Subcutaneous abdominal adipose tissue (tissue), 5 donors: ENCODE results near the gene COA3.
"Not testable (repeated sequence)": the region's sequence is repeated elsewhere in the genome, so short reads cannot be mapped to it uniquely, and the experiment has no call there.

Experiments
- H3K27ac ChIP-seq: one replicate; pipeline ENCODE4 v1.7.0; 2013; ENCODE audit warnings: low read depth, mild to moderate bottlenecking, inconsistent platforms, low read length, moderate library complexity
- H3K27me3 ChIP-seq, 5 donors: one replicate each; pipeline ENCODE4 v1.7.0; 2013; ENCODE audit warnings: low read length in 5 of 5, inconsistent platforms in 1 of 5; ENCODE audit not compliant: control insufficient read depth in 5 of 5, insufficient read depth in 4 of 5
- H3K36me3 ChIP-seq, 5 donors: one replicate each; pipeline ENCODE4 v1.7.0; 2013; ENCODE audit warnings: low read length in 5 of 5; ENCODE audit not compliant: control insufficient read depth in 5 of 5, insufficient read depth in 5 of 5
- H3K4me1 ChIP-seq, 5 donors: one replicate each; pipeline ENCODE4 v1.7.0; 2013; ENCODE audit warnings: low read length in 5 of 5, mild to moderate bottlenecking in 3 of 5, moderate library complexity in 1 of 5; ENCODE audit not compliant: control insufficient read depth in 5 of 5, insufficient read depth in 5 of 5
- H3K4me3 ChIP-seq, 5 donors: one replicate each; pipeline ENCODE4 v1.7.0; 2013; ENCODE audit warnings: low read length in 5 of 5, low read depth in 1 of 5
- H3K9ac ChIP-seq, 5 donors: one replicate each; pipeline ENCODE4 v1.7.0; 2013; ENCODE audit warnings: low read length in 5 of 5, mild to moderate bottlenecking in 4 of 5, moderate library complexity in 3 of 5
- H3K9me3 ChIP-seq, 5 donors: one replicate each; pipeline ENCODE4 v1.7.0; 2013; ENCODE audit warnings: low read length in 5 of 5; ENCODE audit not compliant: control insufficient read depth in 5 of 5
- donor health status: healthy.
- donor health status: healthy.
- donor health status: healthy.
- donor health status: healthy.
- donor health status: healthy.

The COA3 gene

DNA sequence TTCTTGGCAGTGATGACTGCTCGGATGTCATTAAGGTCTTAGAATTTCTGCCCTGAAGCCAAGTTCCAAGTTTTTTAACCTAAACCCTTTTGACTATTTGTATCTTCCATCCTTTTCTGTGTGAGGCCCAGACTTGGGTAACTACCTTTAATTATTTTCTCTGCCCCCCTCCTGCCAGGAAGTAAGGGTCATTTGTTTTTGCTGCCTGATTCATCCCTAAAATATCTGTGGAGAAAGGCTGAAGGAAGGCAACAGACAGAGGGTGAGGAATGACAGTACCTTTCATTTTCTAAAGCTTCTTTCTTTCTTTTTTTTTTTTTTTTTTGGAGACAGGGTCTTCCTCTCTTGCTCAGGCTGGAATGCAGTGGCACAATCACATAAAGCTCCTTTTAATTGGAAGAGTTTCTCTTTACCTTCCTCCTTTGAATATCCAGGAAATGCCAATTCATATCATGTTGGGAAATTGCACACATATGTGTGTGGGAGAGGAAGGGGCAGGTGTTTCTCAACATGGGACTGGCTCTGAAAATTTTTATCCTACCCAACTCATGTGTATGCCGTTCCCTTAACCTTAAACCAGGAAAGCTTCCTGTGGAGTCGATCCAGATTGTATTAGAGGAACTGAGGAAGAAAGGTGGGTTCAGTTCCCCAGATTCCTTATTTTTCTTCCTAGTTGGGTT, 24.3 kb downstream of the COA3 start:
- Histone ChIP-seq H3K4me1 (peaks cover 0 to 18% (median 14%) of the 10 kb centered on the region in 5 donors), H3K4me3 (peak overlapping the region; percentile 90 to 100 (median 98)), H3K36me3 (peaks cover 5 to 41% (median 33%) of the 10 kb centered on the region in 5 donors), H3K27ac (peak overlapping the region; percentile 73), H3K9ac (peak overlapping the region; percentile 53 to 97 (median 92)), H3K9me3 (no peaks in the 10 kb centered on the region), H3K27me3 (peaks cover 0 to 5% (median 0%) of the 10 kb centered on the region in 5 donors)

DNA sequence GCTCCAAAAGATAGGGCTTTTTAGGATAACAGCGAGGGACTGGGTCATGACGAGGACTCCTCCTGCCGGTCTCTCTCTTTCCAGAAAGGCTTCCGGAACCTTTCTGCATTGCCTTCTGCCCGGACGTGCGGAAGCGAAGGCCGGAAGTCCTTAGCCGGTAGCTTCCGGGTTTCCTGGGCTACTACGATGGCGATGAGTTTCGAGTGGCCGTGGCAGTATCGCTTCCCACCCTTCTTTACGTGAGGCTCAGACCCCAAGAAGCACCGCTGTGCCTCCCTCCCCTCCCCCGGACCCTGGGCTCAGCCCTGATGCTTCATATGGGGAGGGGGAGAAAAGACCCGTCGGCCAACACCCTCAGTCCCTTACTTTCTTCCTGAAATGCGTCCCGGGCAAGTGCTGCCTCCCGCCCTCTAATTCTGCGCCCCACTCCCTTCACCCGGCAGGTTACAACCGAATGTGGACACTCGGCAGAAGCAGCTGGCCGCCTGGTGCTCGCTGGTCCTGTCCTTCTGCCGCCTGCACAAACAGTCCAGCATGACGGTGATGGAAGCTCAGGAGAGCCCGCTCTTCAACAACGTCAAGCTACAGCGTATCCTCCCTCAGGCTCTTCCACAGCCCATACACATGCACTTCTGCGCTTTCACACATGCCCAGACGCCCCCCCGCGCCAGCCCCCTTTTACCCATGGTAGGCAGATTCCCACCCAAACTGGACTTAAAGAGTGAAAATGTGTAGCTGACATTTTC, 25.0 kb downstream of the COA3 start, which contains the start of gene VPS25:
Gene VPS25 (plus strand): TSS at position 160 of the 746 bp plus-strand sequence. CDS start 27 bp downstream, at position 187.
- Histone ChIP-seq H3K4me3 (peak within 1 kb of the TSS; percentile 90 to 100 (median 98)), H3K9ac (peak within 1 kb of the TSS; percentile 92 to 97 (median 94)), H3K27me3 (no peaks in the 10 kb centered on the region), H3K27ac (peak within 1 kb of the TSS; percentile 73), H3K9me3 (no peaks in the 10 kb centered on the region), H3K36me3 (peaks cover 5 to 34% (median 26%) of the 10 kb centered on the region in 5 donors), H3K4me1 (peaks cover 0 to 18% (median 14%) of the 10 kb centered on the region in 5 donors)

DNA sequence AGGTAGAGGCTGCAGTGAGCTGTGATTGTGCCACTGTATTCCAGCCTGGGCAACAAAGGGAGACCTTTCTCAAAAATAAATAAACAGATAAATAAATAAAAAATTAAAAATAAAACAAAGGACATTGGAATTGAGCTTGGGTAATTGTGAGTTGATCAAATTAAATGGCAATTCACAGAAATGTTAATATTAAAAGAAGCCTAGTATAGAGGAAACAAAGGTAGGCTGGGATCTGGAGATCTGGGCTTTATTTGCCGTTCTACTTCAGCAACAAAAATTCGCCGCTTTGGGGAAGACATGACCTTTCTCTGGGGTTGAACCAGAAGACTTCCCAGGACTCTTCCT, 25.6 kb downstream of the COA3 start:
- peak overlapping the region; percentile 92 to 97 (median 94) for H3K9ac ChIP-seq
- peaks cover 5 to 28% (median 21%) of the 10 kb centered on the region in 5 donors for H3K36me3 ChIP-seq
- peaks cover 0 to 18% (median 14%) of the 10 kb centered on the region in 5 donors for H3K4me1 ChIP-seq
- H3K9me3 ChIP-seq: no peaks in the 10 kb centered on the region
- H3K27ac ChIP-seq: peak overlapping the region; percentile 73
- H3K4me3 ChIP-seq: peak overlapping the region; percentile 90 to 100 (median 98)
- H3K27me3 ChIP-seq: no peaks in the 10 kb centered on the region

DNA sequence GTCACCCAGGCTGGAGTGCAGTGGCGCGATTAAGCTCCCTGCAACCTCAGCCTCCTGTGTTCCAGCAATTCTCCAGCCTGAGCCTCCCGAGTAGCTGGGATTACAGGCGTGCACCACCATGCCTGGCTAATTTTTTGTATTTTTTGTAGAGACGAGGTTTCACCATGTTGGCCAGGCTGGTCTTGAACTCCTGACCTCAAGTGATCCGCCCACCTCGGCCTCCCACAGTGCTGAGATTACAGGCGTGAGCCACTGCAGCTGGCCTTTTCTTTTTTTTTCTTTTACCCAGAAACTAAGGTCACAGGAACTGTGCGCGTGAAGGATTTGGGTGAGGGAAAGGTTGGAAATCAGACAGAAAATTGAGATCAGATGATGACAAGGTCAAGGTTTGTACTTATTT, 28.5 kb downstream of the COA3 start:
- H3K27me3 ChIP-seq: not testable (repeated sequence)

DNA sequence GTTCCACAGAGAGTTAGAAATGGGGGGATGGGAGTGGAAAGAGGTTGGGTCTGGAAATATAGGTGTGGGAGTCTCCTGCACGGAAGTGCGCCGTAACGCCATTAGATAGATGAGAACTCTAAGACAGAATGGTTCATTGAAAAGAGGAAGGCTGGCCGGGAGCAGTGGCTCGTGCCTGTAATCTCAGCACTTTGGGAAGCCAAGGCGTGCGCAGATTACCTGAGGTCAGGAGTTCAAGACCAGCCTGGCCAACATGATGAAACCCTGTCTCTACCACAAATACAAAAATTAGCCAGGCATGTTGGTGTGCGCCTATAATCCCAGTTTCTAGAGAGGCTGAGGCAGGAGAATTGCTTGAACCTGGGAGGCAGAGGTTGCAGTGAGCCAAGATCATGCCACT, 30.5 kb downstream of the COA3 start:
- H3K27ac ChIP-seq, H3K4me3 ChIP-seq, H3K36me3 ChIP-seq, H3K9ac ChIP-seq, H3K27me3 ChIP-seq, H3K9me3 ChIP-seq: not testable (repeated sequence)
- H3K4me1 ChIP-seq: peaks cover 4 to 18% (median 11%) of the 10 kb centered on the region in 5 donors

More for the DNA sequence above, 28.5 kb downstream of the COA3 start:
- not testable (repeated sequence) for H3K36me3 ChIP-seq, H3K27ac ChIP-seq, H3K4me3 ChIP-seq, H3K9me3 ChIP-seq, H3K9ac ChIP-seq
- H3K4me1 ChIP-seq: peaks cover 0 to 18% (median 14%) of the 10 kb centered on the region in 5 donors

DNA sequence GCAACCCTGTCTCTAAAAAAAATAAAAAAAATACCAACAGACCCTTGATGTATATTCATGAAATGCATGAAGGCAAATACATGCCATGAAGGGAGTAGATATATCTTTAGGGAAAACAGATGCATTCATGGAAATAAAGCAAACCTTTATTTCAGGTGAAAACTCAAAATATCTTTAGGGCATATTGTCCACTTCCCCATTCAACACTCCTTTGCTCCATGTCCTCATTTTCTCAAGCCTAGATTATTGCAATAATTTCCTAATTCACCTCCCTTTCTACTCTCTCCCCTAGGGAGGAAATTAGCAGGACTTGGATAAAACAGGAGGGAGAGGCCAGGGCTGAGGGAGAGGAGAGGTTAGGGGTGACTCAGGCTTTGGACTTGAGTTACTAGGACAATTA, 31.0 kb downstream of the COA3 start:
- Histone ChIP-seq H3K4me1 (peaks cover 4 to 19% (median 11%) of the 10 kb centered on the region in 5 donors), H3K9me3 (no peaks in the 10 kb centered on the region), H3K36me3 (no peaks in the 10 kb centered on the region), H3K4me3 (no peak overlapping the region), H3K27me3 (no peaks in the 10 kb centered on the region), H3K9ac (peak overlapping the region in 1 of 5 donors; percentile 21), H3K27ac (no peak overlapping the region)

DNA sequence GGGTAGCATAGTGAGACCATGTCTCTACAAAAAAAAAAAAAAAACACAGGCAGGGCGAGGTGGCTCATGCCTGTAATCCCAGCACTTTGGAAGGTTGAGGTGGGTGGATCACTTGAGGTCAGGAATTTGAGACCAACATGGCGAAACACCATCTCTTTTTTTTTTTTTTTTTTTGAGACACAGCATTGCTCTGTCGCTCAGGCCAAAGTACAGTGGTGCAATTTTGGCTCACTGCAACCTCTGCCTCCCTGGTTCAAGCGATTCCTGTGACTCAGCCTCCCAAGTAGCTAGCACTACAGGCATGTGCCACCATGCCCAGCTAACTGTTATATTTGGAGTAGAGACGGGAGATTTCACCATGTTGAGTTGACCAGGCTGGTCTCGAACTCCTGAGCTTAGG, 32.4 kb downstream of the COA3 start:
- Histone ChIP-seq H3K9me3 (no peaks in the 10 kb centered on the region), H3K36me3 (no peaks in the 10 kb centered on the region), H3K4me3 (no peak overlapping the region), H3K27ac (no peak overlapping the region), H3K27me3 (no peaks in the 10 kb centered on the region), H3K9ac (no peak overlapping the region), H3K4me1 (peaks cover 7 to 30% (median 24%) of the 10 kb centered on the region in 5 donors)

DNA sequence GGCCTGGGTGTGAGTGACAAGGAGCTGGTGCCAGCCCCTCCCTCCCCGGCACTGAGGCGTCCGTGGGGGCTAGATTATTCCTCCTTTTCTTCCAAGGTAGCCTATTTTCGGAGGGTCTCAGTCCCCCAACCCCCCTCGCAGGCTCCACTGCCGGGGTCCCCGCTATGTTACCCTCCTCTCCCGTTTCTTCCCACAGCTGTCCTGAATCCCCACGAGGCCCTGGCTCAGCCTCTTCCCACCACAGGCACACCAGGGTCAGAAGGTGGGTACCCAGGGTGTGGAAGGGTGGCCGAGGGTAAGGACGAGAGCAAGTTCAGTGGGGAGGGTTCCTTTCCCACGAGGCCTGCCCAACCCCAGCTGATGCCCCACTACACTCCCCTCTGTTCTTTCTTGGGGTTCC, 36.9 kb downstream of the COA3 start:
- peaks cover 15 to 46% (median 38%) of the 10 kb centered on the region in 5 donors for H3K4me1 ChIP-seq
- H3K27ac ChIP-seq: peak overlapping the region; percentile 90
- peak overlapping the region; percentile 59 to 79 (median 71) for H3K4me3 ChIP-seq
- no peaks in the 10 kb centered on the region for H3K27me3 ChIP-seq
- H3K9ac ChIP-seq: peak overlapping the region; percentile 72 to 96 (median 76)
- no peaks in the 10 kb centered on the region for H3K36me3 ChIP-seq
- H3K9me3 ChIP-seq: no peaks in the 10 kb centered on the region

DNA sequence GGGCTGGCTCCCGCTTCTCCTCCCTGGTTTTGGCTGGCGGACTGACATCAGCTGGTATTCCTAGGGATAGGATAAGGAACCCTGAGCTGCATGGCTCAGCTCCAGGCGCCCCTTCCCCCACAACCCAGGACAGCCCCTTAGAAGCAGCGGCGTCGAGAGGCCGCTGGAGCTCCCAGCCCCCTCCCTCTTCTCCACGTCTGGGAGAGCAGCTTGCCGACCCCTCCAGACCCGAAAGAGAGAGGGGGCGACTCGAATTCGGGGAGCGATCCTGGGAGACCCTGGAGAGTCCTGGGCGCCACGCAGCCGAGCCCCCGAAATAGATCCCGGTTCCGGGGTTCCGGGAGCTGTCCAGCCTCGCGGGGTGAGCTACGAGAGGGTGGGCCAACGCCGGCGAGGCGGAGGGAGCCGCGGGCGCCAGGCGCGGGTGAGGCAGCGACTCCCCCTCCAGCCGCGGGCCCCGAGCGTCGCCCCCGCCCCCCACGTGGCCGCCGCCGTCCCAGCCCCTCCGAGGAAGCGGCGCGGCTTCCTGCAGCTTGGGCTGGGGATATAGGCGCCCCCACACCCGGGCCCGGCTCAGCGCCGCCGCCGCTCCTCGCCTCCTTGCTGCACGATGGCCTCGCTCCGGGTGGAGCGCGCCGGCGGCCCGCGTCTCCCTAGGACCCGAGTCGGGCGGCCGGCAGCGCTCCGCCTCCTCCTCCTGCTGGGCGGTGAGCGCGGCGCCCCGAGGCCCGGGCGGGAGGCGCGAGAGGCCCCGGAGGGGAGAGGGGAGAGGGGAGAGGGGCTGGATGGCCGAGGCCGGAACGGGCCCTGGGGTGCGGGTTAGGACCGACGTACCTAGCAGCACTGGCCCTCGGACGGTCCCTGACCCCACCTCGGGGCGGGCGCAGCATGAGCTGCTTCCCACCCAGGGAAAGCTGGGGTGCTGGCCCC, 37.6 kb downstream of the COA3 start, which contains the start of gene RAMP2:
Gene RAMP2 (plus strand): TSS at position 576 of the 930 bp plus-strand sequence. CDS start 35 bp downstream, at position 611.
- Histone ChIP-seq H3K27me3 (no peaks in the 10 kb centered on the region), H3K4me3 (peak within 1 kb of the TSS; percentile 69 to 79 (median 72)), H3K9ac (peak within 1 kb of the TSS; percentile 72 to 96 (median 76)), H3K27ac (peak within 1 kb of the TSS; percentile 90), H3K36me3 (peaks cover 0 to 3% (median 0%) of the 10 kb centered on the region in 5 donors), H3K9me3 (no peaks in the 10 kb centered on the region), H3K4me1 (peaks cover 15 to 49% (median 38%) of the 10 kb centered on the region in 5 donors)
